Endothelial cell of hepatic sinusoid (primary cell): ENCODE data around the gene MAPK11.

Source experiments
- in situ Hi-C: cut with HindIII; loops from 2 replicates; pipeline ENCODE4 v1.10.0; 2017; ENCODE audit warnings: low sequenced_read_pairs

The MAPK11 gene

DNA sequence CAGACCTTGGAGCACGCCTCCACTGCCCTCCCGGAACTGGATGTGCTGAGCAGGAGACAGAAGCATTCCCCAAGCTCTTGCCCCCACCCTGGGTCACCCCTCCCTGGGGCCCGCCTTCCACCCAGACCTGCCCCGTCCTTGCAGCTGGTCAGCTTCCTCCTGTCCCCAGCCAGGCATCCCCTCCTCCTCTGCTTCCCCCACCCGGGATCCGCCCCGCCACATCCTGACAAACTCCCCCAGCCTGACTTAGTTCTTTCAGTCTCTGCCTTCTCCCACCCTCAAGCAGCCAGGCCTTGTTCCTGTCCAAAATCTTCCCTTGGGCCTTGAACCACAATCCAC lies 38.4 kb upstream of the MAPK11 start:
- in situ Hi-C loops = no loop called here

DNA sequence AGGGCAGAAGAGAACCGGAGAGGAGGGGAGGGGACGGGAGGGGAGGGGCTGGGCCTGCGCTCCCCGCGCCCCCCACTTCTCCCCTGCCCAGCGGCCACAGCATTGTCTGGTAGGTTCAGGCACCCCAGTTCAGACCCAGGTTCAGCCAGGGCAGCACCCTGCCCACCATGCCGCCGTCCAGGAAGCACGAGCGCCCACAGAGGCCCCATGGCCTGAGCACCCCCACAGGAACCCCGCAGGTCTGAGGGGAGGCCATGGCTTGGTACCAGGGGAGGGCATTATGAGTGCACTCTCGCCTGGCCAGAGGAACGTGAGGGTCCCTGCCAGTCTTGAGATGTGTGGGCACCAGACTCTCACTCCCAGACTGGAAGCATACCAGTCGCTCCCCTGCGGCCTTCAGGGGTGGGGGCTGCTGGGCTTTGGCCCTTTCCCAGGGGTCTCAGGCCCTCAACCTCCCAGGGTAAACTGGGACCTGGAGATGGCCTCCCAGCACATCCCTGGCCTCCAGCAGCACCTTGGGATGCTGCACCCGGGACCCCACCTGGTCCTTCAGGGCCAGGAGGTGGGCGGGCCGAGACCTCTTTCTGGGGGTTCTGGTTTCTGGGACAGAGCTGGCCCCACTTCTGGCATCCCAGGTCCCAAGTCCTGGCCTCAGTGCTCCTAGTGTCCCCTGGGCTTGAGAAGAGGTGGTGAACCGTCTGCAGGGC lies 37.9 kb upstream of the MAPK11 start:
- in situ Hi-C loops = no loop called here

DNA sequence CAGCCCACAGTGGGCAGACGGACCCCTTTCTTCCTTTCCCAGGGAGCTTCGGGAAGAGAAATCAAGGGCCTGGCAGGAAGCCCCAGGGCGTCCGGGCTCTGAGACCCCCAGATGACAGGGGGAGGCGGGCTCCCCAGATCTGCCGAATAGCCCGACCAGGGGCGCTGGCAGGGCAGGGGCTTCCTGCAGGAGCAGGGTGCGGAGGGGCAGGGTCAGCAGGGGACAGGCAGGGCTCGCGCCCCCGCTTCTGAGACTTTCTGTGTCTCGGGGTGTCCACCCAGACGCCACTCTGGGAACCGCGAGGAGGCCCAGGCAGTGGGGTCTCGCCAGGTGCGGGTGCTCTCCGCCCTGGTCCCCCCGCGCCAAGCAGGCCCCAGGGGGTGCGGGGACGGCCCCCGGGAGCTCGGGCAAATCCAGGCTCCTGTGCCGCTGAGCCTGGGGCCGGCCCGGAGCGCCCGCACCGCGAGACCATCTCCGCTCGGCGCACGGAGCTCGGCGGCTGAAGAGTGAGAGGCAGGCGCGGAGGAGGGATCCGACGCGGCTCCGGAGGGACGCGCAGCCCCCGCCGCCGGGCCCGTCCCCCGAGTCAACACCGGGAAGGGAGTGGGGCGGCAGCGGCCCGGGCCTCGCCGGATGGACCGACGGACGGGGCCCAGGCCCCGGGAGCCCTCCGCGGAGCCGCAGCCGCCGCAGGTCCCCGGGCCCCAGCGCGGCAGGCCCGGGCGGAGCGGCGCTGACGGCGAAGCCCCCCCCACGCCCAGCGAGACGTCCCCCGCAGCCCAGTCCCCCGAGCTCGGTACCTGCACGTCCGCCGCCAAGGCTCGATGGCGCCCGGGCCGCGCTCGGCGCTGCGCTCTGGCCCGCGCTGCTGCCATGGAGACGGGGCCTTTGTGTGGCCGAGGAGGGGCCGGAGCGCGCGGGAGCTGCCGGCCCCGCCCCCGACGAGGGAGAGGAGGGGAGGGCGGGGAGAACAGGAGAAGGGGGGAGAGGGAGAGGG lies 36.9 kb upstream of the MAPK11 start, which contains the start of gene PLXNB2:
TSS of gene PLXNB2 (minus strand) at position 894 of the 997 bp plus-strand sequence. CDS start 17,062 bp downstream, outside the sequence.
- in situ Hi-C loops = no loop called here

DNA sequence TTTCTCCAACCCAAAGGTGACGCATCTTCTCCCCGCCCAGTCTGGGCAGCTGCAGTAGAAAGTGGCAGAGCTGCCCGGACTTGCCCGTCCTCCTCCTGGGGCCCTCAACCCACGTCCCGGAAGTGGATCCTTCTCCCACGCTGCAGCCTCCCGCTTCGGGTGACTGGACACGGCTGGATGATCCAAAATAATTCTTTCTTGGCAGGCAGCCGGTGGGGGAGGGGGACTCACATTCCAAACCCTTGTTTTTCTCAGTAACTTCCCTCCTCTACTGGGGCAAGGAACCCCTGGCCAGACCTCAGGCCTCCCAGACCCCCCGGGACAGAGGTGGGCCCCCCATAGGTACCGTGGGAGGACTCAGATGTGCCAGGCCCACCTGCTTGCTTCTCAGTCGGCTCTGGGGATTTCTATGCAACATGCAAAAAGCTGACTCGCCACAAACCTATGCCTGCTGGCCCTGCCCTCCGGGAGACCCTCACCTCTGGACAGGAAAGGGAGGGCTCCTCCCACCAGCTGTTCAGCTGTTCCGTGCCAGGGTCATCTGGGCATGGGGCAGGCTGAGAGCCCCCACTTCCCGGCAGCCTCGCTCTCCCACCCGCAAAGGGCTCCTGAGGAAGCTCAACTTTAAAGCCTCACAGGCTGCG lies 35.9 kb upstream of the MAPK11 start:
- in situ Hi-C loops = no loop called here

DNA sequence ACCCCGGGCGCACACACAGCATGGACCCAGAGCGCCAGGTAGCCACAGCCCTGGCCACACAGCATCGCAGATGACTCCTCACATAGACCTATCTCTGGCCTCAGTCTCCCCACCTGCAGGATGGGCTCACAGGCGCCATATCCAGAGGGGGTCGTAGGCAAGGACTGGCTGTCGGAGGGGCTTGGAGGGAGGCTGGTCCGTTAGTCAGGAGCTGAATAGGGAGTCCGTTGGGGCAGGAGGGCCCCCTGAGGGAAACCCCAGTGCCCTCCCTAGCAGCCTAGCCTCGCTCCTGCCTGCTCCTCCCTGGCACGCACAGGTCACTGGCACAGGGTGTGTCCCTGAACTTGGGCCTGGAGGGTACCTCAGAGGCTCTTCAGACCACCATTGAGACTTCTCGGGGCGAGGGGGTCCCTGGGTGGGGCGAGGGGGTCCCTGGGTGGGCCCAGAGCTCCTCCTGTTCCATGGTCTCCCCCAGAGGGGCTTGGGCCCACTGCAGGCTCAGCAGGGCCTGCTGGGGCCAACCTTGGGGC lies 35.3 kb upstream of the MAPK11 start:
- in situ Hi-C loops = no loop called here

DNA sequence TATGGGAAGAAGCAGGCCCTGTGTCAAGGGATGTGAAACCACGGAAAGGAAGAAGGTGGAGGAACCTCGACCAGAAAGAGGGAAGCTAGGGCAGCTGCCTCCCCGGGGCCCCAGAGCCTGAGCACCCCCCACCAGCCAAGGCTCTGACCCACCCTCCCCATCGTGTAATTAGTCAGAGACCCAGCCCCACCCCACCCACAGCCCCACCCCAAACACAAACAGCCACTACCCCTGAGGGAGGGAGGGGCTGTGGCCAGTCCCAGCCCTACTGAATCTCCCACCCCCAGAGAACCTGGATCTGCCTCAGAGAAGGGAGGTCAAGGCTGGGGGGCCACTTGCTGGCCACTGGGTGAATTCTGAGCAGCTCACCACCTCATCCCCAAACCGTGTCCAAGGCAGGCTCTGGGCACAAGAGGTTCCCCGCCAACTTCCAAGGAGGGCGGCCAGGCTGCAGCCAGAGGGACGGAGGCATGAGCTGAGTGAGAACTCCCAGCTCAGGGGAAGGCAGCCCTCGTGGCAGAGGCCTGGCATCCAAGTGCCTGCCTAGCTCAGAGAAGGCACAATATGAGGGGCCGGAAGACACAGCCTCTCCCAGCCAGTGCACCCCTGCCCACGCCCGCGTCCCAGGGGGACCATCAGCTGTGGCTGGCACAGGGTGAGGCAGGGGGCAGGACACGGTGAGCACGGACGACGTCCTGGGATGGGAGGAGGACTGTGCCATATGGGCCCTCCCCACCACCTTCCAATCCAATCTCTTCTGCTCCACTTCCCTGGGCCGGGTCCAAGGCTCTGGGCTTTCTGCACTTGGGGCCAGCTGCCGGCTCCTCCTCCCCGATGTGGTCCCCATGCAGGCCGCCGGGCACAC lies 34.6 kb upstream of the MAPK11 start:
- in situ Hi-C loops = no loop called here

DNA sequence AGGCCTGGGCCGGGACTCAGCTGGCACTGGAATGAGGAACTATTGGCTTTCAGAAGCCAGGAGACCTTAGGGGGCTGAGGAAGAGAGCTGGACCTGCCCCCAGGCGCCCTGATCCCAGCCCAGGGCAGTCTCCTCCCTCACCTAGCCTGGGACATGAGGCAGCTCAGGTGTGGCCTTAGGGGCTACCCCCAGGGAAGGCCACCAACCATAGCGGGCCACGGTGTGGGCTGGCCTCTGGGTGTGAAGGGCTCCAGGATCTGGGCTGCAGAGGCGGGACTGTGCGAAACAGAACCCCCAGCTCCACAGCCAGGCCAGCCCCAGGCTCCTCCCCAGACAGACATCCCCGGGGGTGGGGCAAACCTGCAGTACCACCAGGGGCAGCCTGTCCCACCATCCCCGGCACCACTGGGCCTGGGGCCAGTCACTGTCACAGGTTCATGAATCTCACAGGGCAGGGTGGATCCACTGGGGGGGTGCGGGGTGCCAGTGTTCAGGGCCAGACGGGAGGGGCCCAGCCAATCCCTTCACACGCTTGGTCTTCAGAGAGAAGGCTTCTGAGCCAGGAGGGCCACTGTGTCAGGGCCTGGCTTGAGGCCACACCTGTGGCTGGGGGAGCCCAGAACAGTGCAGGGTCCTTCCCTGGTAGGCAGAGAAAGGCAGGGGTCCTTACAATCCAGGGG lies 33.8 kb upstream of the MAPK11 start:
- in situ Hi-C loops = no loop called here

DNA sequence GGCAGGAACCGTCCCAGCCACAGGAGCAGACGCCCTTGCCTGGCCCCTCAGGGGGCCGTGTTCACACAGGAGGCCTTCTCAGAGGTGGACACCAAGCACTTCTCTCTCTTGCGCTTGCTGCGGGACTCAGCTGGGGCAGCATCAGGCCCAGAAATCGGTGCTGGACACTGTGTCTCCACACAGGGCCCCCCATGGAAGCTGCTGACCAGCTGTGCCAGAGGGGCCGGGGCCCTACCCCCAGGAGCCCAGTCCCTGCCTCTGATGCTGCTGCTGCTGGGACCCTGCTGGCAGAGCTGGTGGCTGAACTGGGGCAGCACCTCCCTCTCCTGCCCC lies 33.3 kb upstream of the MAPK11 start:
- in situ Hi-C loops = no loop called here

DNA sequence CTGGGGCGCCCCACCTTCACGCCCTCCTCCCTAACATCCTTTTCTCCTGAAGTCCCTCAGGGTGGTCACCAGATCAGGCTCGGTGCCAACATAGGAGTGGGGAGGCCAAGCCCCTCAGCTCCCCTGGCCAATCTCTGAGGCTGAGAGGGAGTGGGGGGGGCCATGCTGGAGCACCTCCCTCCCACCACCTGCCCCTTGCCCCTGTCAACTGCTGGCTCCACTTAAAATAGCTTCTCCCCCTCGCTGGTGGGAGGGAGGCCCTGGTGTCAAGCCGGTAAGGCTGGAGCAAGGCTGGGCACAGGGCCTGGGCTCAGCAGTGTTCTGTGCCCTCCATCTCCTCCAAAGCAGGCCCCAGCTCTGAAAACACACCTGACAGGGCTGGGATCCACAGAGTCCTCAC lies 32.4 kb upstream of the MAPK11 start:
- in situ Hi-C loops = no loop called here

DNA sequence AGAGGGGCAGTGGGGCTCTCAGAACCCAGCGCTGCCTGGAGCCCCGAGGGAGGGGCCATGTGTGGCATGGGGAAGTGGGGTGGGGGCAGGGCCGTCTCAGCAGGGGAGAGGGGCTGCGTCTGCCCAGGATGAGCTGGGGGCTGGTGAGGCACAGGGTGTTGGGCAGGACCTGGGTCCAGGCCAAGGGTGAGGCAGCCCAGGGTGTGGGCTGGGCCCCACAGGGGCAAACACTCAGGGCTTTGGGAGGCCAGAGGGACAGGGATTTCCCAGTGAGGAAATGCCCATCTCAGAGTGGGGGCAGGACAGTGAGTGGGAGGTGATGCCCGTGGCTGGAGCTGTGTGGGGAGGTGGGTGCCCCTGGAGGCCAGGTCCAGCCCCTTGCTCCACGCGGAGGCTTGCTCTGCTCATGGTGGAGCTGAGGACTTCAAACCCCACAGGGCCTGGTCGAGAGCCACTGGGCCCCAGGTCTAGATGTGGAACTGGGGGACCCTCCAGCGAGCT lies 31.9 kb upstream of the MAPK11 start:
- in situ Hi-C loops = no loop called here

DNA sequence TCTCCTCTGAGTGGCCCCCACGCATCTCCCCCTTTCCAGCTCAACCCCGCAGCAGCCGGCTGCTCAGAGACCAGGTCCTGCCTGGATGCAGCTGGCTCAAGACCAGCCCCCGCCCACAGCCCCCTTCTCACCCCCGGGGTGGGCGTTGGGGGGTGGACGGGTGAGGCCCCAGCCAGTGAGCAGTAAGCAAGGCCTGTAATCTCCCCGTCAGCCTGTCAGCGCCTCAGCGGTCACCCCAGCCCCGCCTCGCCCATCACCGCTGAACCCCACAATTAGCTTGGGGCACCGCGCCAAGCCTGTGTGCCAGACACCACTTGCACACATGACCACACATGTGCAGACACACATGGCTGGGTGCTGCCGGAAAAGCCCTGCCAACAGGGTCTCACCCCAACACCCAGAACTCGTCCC lies 31.4 kb upstream of the MAPK11 start:
- in situ Hi-C loops = no loop called here

DNA sequence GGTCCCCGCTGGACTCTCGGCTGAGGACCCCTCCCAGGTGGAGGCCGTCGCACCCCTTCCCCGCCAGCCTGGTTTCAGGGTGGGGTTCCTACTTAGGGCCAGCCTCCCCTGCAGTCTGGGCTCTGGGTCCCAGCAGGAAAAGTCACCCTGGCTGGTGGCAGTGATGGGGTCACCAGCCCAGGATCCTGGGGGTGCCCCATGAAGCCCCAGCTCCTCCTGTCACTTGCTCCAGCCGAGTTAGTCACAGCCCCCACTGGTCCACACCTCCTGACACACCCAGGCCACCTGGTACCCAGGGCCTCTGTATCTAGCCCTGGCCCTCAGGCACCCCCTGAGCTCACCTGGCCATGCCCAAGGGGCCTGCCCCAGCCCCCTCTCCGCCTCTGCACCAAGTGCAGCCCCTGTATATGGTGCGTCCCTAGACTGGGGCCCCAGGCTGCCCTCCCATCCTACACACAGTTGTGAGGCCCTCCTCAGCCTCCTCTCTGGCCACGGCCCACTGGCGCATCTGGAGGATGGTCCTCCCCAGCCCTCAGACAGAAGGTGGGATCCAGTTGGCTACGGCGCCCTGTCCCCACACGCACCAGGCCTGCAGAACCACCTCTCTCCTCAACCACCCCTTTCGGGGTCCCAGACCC lies 30.6 kb upstream of the MAPK11 start:
- in situ Hi-C loops = no loop called here

DNA sequence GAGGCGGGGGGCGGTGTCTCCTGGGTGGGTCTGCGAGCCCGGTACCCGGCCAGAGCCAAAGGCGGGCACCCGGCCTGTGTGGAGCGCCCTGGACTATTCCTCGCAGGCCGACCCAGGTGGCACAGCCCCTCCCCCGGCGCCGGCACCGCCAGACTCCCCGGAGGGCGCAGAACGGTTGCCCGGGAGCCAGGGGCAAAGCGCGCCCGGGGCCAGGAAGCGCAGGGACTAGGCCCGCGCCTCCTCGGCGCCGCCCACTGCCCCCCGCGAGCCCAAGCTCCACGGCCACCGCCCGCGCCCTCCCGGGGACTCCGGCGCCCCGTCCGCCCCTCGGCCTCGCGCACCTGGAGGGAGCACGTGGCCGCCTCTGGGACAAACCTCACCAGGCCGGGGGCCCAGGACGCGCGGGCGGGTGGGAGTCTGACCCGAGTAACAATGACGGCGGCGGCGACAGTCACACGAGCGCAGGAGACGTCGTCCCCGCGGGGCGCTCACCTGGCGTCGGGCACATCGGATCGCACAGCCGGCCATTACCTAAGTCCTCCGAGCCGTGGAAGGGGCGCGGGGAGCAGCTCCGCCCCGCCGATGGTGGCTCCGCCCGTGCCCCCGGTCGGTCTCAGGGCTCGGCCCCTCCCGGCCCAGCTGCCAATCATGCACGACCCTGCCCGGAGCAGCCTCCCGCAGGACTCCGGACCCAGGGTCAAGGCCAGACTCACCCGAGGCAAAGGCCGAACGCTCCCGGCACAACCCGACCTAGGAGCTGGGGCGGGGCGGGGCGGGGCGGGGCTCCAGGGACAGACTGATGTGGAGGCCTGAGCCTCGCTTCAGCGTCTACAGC lies 29.8 kb upstream of the MAPK11 start:
- in situ Hi-C loops = no loop called here

DNA sequence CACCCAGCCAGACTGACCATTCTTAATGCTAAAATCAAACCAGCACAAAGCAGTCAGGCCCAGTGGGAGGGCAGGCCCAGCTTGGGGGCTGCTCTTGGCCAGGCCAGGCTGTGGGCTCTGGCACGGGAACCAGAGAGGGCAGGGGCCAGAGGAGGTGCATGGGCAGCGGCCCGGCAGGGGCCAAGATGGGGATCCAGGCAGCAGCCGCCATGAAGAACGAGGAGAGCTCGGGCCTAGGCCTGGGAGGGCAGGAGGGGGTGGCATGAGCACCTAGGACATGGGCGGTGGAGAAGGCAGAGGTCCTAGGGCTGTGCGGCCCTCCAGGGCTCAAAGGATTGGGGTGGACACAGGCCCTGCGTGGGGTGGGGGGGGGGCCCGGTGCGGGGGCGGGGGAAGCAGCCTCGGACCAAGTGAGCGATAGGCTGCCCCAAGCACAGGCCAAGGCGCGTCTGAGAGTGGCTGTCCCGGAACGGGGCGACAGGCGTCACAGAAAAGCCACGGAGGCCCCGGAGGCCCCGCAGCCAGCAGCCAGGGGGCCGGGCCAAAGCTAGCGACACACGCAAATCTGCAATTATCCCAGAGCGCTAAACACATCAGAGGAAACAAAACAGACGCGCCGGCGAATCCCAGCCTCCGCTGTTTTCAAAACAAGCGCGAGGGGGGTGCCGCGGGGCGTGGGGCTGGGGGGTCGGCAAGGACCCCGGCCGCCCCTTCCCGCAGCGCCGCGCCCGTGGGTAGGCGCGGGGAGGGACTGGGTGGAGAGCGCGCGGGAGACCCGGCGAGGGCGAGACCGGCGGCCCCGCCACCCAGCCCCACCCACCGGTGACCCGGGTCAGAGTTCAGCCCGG lies 29.0 kb upstream of the MAPK11 start:
- in situ Hi-C loops = no loop called here

DNA sequence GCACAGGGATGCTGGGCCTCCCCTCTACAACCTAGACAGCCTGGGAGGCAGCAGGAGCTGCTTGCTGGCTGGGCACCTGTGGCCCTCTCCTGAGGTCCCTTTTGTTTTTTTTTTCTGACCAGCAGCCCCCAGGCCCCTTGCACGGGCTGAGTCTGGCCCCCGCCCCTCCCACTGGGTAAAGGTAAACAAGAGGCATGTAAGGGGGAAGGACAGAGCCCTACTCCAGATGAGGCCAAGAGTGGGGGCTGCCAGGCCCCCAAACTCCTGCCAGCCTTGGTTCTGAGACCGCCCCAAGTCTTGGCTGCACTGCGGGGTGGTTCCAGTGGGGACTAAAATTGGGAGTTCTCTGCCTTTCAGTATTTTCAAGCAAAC lies 28.1 kb upstream of the MAPK11 start:
- in situ Hi-C loops = no loop called here

DNA sequence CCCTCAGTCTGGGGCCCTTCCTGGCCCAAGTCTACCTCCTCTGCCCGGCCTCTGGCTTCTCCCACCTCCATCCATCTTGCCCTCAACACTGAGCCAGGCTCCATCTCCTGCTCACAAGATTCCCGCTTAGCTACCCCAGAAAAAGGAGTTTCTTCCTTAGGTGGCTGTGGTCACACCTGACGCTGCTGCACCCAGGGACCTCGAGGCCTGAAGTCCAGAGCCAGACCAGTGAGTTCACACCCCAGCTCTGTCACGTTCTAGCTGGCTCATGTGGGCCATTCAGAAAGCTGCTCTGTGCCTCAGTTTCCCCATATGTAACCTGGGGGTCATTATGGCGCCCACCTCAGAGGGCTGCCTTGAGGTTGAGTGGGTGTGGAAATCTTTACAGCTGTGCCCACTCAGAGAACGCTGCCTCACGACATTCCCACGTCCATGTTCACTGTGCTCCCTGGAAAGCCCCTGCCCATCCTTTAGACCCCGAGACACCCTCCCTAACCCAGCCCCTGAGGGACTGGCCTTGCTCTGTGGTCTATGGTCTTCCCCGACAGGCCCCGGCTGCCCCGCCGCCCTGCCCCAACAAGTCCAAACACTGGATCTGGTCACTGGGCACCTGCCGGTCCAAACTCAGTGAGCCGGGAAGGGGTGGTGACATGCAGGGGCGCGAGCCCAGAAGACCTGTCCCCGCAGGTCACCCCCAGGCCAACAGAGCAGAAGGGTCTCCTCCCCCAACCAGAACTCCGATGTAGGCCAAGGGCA lies 27.5 kb upstream of the MAPK11 start:
- in situ Hi-C loops = no loop called here
